Fibroblast of lung (primary cell): Measurements from ENCODE around the gene SAE1. TPM values are rescaled to one million over a fixed set of nuclear protein-coding genes. Genes with fewer than 3 reads are reported as not detected.

Experiments
- DNase-seq, 2 donors: peaks; one replicate each; pipeline versions ENCODE4 v3.0.0 to v3.0.0-alpha.2; 2010; ENCODE audit warnings: low read depth in 2 of 2
- H2AFZ ChIP-seq: 2 replicates; pipeline ENCODE4 v1.5.1; 2012; ENCODE audit warnings: low read length, control low read depth, inconsistent platforms
- H3K27ac ChIP-seq: 2 replicates; pipeline ENCODE4 v1.5.1; 2011; ENCODE audit warnings: low read length, control low read depth; ENCODE audit not compliant: insufficient read depth
- H3K27me3 ChIP-seq: 2 replicates; pipeline ENCODE4 v1.5.1; 2011; ENCODE audit warnings: mild to moderate bottlenecking, low read length; ENCODE audit not compliant: control insufficient read depth, insufficient read depth
- H3K36me3 ChIP-seq: 2 replicates; pipeline ENCODE4 v1.5.1; 2011; ENCODE audit warnings: low read length; ENCODE audit not compliant: control insufficient read depth, insufficient read depth
- H3K4me1 ChIP-seq: 2 replicates; pipeline ENCODE4 v1.5.1; 2011; ENCODE audit warnings: low read length; ENCODE audit not compliant: control insufficient read depth, insufficient read depth; ENCODE audit errors: extremely low read depth
- H3K4me2 ChIP-seq: 2 replicates; pipeline ENCODE4 v1.5.1; 2011; ENCODE audit warnings: low read length, control low read depth; ENCODE audit not compliant: insufficient read depth; ENCODE audit errors: extremely low read depth
- H3K4me3 ChIP-seq, 4 experiments: fragments of 200-600 bp in 1 of 4; sonication (generic) in 1 of 4; replicated peaks in 1 of 4; 2 replicates each; pipeline ENCODE4 v1.5.1; 2011 to 2016; ENCODE audit warnings: low read length in 4 of 4, low read depth in 3 of 4, mild to moderate bottlenecking in 3 of 4, control low read depth in 2 of 4, inconsistent platforms in 1 of 4, mixed read lengths in 1 of 4; ENCODE audit not compliant: insufficient read depth in 1 of 4; ENCODE audit errors: control extremely low read depth in 1 of 4
- H3K79me2 ChIP-seq: 2 replicates; pipeline ENCODE4 v1.5.1; 2012; ENCODE audit warnings: mild to moderate bottlenecking, low read length, inconsistent platforms; ENCODE audit not compliant: control insufficient read depth, insufficient read depth
- H3K9ac ChIP-seq: 2 replicates; pipeline ENCODE4 v1.5.1; 2011; ENCODE audit warnings: mild to moderate bottlenecking, low read length, control low read depth; ENCODE audit not compliant: insufficient read depth
- H3K9me3 ChIP-seq: 2 replicates; pipeline ENCODE4 v1.5.1; 2012; ENCODE audit warnings: low read depth, low read length; ENCODE audit not compliant: control insufficient read depth, insufficient read depth
- H4K20me1 ChIP-seq: 2 replicates; pipeline ENCODE4 v1.5.1; 2011; ENCODE audit warnings: low read length; ENCODE audit not compliant: control insufficient read depth, insufficient read depth; ENCODE audit errors: extremely low read depth
- EZH2 ChIP-seq: IDR thresholded peaks from 2 replicates; pipeline ENCODE4 v1.5.1; 2012; ENCODE audit warnings: low read length, control low read depth, mild to moderate bottlenecking; ENCODE audit errors: missing control alignments
- polyA plus RNA-seq, 2 donors: library from polyadenylated mRNA; depleted of rRNA in 1 of 2; stranded (reverse) in 1 of 2; unstranded in 1 of 2; fragments of >200 nt; gene quantifications; 2 replicates each; pipeline ENCODE4 v1.2.1, GENCODE V29; 2011 to 2012; ENCODE audit warnings: missing spikeins in 1 of 2
- total RNA-seq: library from RNA; depleted of rRNA; stranded (reverse); fragments of >200 nt; gene quantifications from 2 replicates; pipeline ENCODE4 v1.2.1, GENCODE V29; 2014
- TF ChIP-seq, protein P1 (sequence below), 2 donors: IDR thresholded peaks in 1 of 2; conservative IDR thresholded peaks in 1 of 2; 1 replicate in 1 of 2; 2 replicates in 1 of 2; pipeline ENCODE4 v1.5.1; 2011 to 2012; ENCODE audit warnings: low read length in 2 of 2, control low read depth in 1 of 2, inconsistent platforms in 1 of 2, low read depth in 1 of 2, mild to moderate bottlenecking in 1 of 2

Gene SAE1
- total and polyA plus RNA-seq, 2 donors (not counting 1 experiment from before 2014, with no cell fraction given) = 97.9 to 152 TPM

DNA sequence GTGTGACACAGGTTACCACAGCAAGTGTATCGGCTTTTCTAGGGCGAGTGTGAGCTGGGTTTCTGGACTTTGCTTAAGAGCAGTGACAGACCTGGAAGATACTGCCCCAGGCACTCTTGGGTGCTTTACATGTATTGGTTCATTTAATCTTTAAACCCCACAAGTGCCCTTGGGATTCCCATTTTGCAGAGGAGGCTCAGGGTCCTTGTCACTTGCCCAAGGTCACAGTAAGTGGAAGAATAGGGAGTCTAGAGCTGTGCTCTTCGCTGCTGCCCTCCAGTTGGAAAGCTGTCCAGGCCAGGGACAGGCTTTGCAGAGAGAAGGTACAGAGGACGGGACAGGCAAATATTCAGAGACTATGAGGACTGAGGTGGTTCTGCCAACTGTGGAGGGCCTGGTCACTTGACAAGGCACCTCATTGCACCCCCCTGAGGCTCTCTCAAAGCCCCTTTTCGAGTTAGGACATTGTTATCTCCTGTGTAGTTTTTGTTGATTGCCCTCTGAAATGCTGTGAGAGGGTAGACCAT, 57.9 kb downstream of the SAE1 start:
- no peaks in the 10 kb centered on the region for H3K9me3 ChIP-seq
- no peak overlapping the region for H3K27ac ChIP-seq

DNA sequence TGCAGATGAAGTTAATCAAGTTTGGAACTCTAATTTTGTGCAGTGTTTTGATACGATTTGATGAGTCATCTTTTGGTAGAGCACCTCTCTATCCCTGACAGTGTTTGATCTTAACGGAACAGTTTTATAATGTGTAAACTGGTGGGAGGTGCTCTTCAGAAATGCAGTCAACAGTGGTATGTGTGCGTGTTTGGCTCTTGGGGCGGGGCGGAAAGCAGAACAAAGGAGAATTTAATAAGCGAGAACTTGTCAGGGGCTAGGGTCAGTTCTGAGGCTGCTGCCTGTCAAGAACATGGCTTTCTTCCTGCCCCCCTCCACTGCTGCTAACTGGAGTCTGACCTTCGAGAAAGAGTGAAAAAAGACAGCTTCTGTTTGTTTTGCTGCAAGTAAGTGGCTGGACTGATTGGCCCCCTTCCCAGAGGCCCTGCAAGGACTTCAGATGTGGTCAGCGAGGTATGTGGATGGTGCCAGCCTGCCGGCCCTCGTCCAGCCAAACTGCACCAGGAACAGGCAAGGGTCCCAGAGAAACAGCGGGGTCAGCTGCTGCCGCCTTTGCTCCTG, 59.6 kb downstream of the SAE1 start:
- Histone ChIP-seq H3K9me3 (no peaks in the 10 kb centered on the region), H2AFZ (no peak overlapping the region), H3K4me3 (no peak overlapping the region), H3K9ac (no peak overlapping the region), H3K36me3 (no peaks in the 10 kb centered on the region), H3K27me3 (no peaks in the 10 kb centered on the region), H3K79me2 (peaks cover 2% of the 10 kb centered on the region), H3K27ac (peak overlapping the region; percentile 7), H3K4me2 (peak overlapping the region; percentile 11), H3K4me1 (peaks cover 7% of the 10 kb centered on the region), H4K20me1 (no peaks in the 10 kb centered on the region)
- peak; percentile 85 to 89 for DNase-seq
- TF ChIP-seq EZH2 = no peak
- TF ChIP-seq, protein P1, sequence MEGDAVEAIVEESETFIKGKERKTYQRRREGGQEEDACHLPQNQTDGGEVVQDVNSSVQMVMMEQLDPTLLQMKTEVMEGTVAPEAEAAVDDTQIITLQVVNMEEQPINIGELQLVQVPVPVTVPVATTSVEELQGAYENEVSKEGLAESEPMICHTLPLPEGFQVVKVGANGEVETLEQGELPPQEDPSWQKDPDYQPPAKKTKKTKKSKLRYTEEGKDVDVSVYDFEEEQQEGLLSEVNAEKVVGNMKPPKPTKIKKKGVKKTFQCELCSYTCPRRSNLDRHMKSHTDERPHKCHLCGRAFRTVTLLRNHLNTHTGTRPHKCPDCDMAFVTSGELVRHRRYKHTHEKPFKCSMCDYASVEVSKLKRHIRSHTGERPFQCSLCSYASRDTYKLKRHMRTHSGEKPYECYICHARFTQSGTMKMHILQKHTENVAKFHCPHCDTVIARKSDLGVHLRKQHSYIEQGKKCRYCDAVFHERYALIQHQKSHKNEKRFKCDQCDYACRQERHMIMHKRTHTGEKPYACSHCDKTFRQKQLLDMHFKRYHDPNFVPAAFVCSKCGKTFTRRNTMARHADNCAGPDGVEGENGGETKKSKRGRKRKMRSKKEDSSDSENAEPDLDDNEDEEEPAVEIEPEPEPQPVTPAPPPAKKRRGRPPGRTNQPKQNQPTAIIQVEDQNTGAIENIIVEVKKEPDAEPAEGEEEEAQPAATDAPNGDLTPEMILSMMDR (conservative IDR thresholded peaks at IDR 0.05 in 1 of 2, IDR thresholded peaks at IDR 0.05 in 1 of 2; ENCODE audit: low read depth in 1 of 2, low read length in 2 of 2) = no peak

More for the DNA sequence above, 57.9 kb downstream of the SAE1 start:
- H3K27me3 ChIP-seq = no peaks in the 10 kb centered on the region
- peaks cover 3% of the 10 kb centered on the region for H3K79me2 ChIP-seq
- TF ChIP-seq, protein P1 (conservative IDR thresholded peaks at IDR 0.05 in 1 of 2, IDR thresholded peaks at IDR 0.05 in 1 of 2; ENCODE audit: low read depth in 1 of 2, low read length in 2 of 2) = no peak
- no peak for TF ChIP-seq EZH2
- no peak overlapping the region for H3K9ac ChIP-seq
- no peak for DNase-seq
- H4K20me1 ChIP-seq = no peaks in the 10 kb centered on the region
- no peak overlapping the region for H3K4me3 ChIP-seq
- peaks cover 2% of the 10 kb centered on the region for H3K36me3 ChIP-seq
- H3K4me1 ChIP-seq = peaks cover 7% of the 10 kb centered on the region
- H3K4me2 ChIP-seq = no peak overlapping the region
- H2AFZ ChIP-seq = no peak overlapping the region

DNA sequence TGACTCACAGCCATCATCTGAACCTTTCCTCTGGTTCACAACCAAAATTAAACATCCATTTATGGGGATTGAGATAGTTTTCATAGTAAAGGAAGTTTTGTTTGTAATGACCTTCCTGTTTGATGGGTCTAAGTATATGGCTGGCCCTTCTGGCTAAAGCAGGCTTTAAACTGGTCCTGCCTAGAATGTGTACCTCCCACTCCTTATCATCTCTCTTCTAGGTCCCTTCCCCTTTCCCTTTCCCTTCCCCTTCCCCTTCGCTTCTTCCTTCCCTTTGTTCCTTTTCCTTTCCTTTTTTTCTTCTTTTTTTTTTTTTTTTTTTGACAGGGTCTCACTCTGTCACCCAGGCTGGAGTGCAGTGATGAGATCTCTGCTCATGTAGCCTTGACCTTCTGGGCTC, 64.8 kb downstream of the SAE1 start:
- Histone ChIP-seq H3K4me1 (peaks cover under 1% of the 10 kb centered on the region), H3K9me3 (no peaks in the 10 kb centered on the region), H3K27ac (no peak overlapping the region), H3K27me3 (no peaks in the 10 kb centered on the region), H2AFZ (no peak overlapping the region), H3K36me3 (peaks cover 10% of the 10 kb centered on the region), H4K20me1 (no peaks in the 10 kb centered on the region), H3K79me2 (peaks cover 2% of the 10 kb centered on the region), H3K9ac (no peak overlapping the region), H3K4me2 (no peak overlapping the region), H3K4me3 (no peak overlapping the region)
- TF ChIP-seq EZH2 = no peak
- TF ChIP-seq, protein P1 (conservative IDR thresholded peaks at IDR 0.05 in 1 of 2, IDR thresholded peaks at IDR 0.05 in 1 of 2; ENCODE audit: low read depth in 1 of 2, low read length in 2 of 2) = no peak
- no peak for DNase-seq
